ENCODE measurements around the gene SH3TC1. TPM values are rescaled to one million over a fixed set of nuclear protein-coding genes. Genes with fewer than 3 reads are reported as not detected.

The SH3TC1 gene
- total and polyA plus RNA-seq, 2 of the 8 experiments (the other 6 are each of a cell fraction or from before 2014, with no cell fraction given) = 0.15 TPM; not detected in 1

- Histone ChIP-seq H2AFZ (ENCODE audit: low read length) (no peak overlapping the region), H3K4me2 (ENCODE audit: insufficient read depth in 1 of 2, low read depth in 2 of 2, low read length in 2 of 2) (no peak overlapping the region), H2BK20ac (ENCODE audit: low read length) (no peak overlapping the region), H2BK12ac (ENCODE audit: low read depth, low read length) (no peak overlapping the region), H2BK15ac (ENCODE audit: low read length) (no peak overlapping the region), H3K23ac (ENCODE audit: insufficient read length) (no peak overlapping the region), H3K14ac (ENCODE audit: insufficient read length) (no peak overlapping the region), H3K4ac (replicated peaks; ENCODE audit: insufficient read length, low read depth, low read length) (no peak overlapping the region), H3K27ac (ENCODE audit: low read depth, low read length) (no peak overlapping the region), H3K23me2 (ENCODE audit: low read depth, low read length) (no peaks in the 10 kb centered on the region; the same call in 1 of the 2 replicates), H4K20me1 (replicated peaks in 1 of 2; ENCODE audit: control insufficient read depth in 1 of 2, insufficient read depth in 2 of 2, low read length in 2 of 2) (no peaks in the 10 kb centered on the region), H3K56ac (replicated peaks; ENCODE audit: insufficient read length, low read depth, low read length) (no peak overlapping the region), H3K36me3 (ENCODE audit: control insufficient read depth in 2 of 4, insufficient read depth in 4 of 4, low read length in 3 of 4) (no peaks in the 10 kb centered on the region), H3K4me1 (replicated peaks in 1 of 4; ENCODE audit: control insufficient read depth in 3 of 4, insufficient read depth in 4 of 4, low read length in 3 of 4) (peaks cover 0 to 8% (median 0%) of the 10 kb centered on the region in 4 experiments; a peak in 3 of 7 replicates), H3K9ac (replicated peaks in 1 of 4; ENCODE audit: extremely low read depth in 1 of 4, low read depth in 3 of 4, low read length in 3 of 4) (no peak overlapping the region), H3K79me2 (ENCODE audit: control insufficient read depth in 1 of 2, insufficient read depth in 2 of 2, low read length in 2 of 2) (no peaks in the 10 kb centered on the region), H3K27me3 (replicated peaks in 1 of 4; ENCODE audit: control insufficient read depth in 3 of 4, extremely low read depth in 1 of 4, insufficient read depth in 3 of 4, low read length in 3 of 4) (no peaks in the 10 kb centered on the region), H3K79me1 (ENCODE audit: low read depth, low read length) (no peaks in the 10 kb centered on the region), H3K4me3 (ENCODE audit: extremely low read depth in 1 of 4, insufficient read depth in 2 of 4, low read depth in 3 of 4, low read length in 4 of 4) (no peak overlapping the region), H4K91ac (replicated peaks; ENCODE audit: insufficient read length, low read length) (no peak overlapping the region), H3K18ac (ENCODE audit: extremely low read depth, low read length) (no peak overlapping the region; the same call in 1 of the 2 replicates), H2BK120ac (replicated peaks; ENCODE audit: low read depth, low read length) (no peak overlapping the region), H4K5ac (ENCODE audit: insufficient read length, low read depth, low read length) (no peak overlapping the region), H3K9me3 (ENCODE audit: insufficient read depth in 2 of 2, low read depth in 1 of 2, low read length in 1 of 2) (no peaks in the 10 kb centered on the region), H4K8ac (ENCODE audit: extremely low read depth, insufficient read depth, low read length) (no peak overlapping the region), H2BK5ac (ENCODE audit: low read depth, low read length) (no peak overlapping the region), H2AK5ac (ENCODE audit: low read depth, low read length) (no peak overlapping the region)
- CTCF ChIA-PET (ENCODE audit: partially characterized antibody) = no interaction called here
- WGBS, 2 experiments (ENCODE audit: extremely low coverage in 1 of 2, insufficient coverage in 1 of 2, insufficient read length in 1 of 2, insufficient replicate concordance in 2 of 2, low coverage in 1 of 2, low lambda C conversion rate in 2 of 2, missing lambda C conversion rate in 1 of 2) = 82% methylated on average over 9 of the region's 12 CpGs; no CpG with 5 or more reads in 1 of the 2 experiments
- TF ChIP-seq SIN3A (conservative IDR thresholded peaks at IDR 0.05 in 1 of 2, IDR thresholded peaks at IDR 0.05 in 1 of 2; ENCODE audit: low read depth in 1 of 2, low read length in 2 of 2) (no peak), EP300 (IDR thresholded peaks at IDR 0.05; ENCODE audit: borderline replicate concordance in 1 of 2, low read depth in 2 of 2, low read length in 2 of 2) (no peak), KDM1A (IDR thresholded peaks at IDR 0.05; ENCODE audit: borderline replicate concordance, low read length) (no peak), SIX5 (IDR thresholded peaks at IDR 0.05; ENCODE audit: low read depth, low read length) (no peak), MAFK (IDR thresholded peaks at IDR 0.05; ENCODE audit: low read depth, low read length) (no peak), CTCF (IDR thresholded peaks at IDR 0.05; ENCODE audit: control extremely low read depth in 1 of 3, insufficient read depth in 1 of 3, low read depth in 1 of 3, low read length in 3 of 3) (no peak), CHD1 (IDR thresholded peaks at IDR 0.05; ENCODE audit: low read depth, low read length) (no peak), RNF2 (IDR thresholded peaks at IDR 0.05; ENCODE audit: borderline replicate concordance, low read depth, low read length, missing control alignments, poor library complexity, severe bottlenecking) (no peak), CTBP2 (IDR thresholded peaks at IDR 0.05; ENCODE audit: borderline replicate concordance, insufficient read depth, insufficient read length, low read length) (no peak)
- no peak for DNase-seq (ENCODE audit: low read depth in 1 of 2, low spot score in 2 of 2)
- no peak for FAIRE-seq
- POLR2A ChIA-PET (ENCODE audit: partially characterized antibody) = no interaction called here
These were observed 10.9 kb downstream of the SH3TC1 start for GRCh38 chr4:8210010-8210409.
